Measurements from ENCODE around the gene MPL. TPM values are rescaled to one million over a fixed set of nuclear protein-coding genes. Genes with fewer than 3 reads are reported as not detected.
"Not testable (repeated sequence)": the region's sequence is repeated elsewhere in the genome, so short reads cannot be mapped to it uniquely, and the experiment has no call there.

The MPL gene
- total RNA-seq, 2 experiments from 2014 or later: not detected

GRCh38 chr1:43366179-43366578, 28.6 kb downstream of the MPL start:
- H3K4me1 Mint-ChIP-seq (ENCODE audit: low read depth): peaks cover 41% of the 10 kb centered on the region
- H3K27me3 Mint-ChIP-seq (ENCODE audit: low read depth): no peaks in the 10 kb centered on the region
- intact Hi-C loops (cut with micrococcal nuclease): loop anchor here (5.0 to 10.0 kb wide), 2 partner anchors 409 to 579 kb away; partner anchors contain the start of genes IPO13 and SLC2A1
- CTCF ChIA-PET: no interaction called here
- H3K36me3 Mint-ChIP-seq (ENCODE audit: low read depth): peaks cover 37% of the 10 kb centered on the region
- peak overlapping the region; percentile 57 for H3K27ac Mint-ChIP-seq
- no peaks in the 10 kb centered on the region for H3K9me3 Mint-ChIP-seq
- H3K4me3 Mint-ChIP-seq: peak overlapping the region; percentile 88
- DNase-seq: no peak

- Mint-ChIP-seq H3K36me3 (ENCODE audit: low read depth) (peaks cover 33% of the 10 kb centered on the region), H3K4me1 (ENCODE audit: low read depth) (peaks cover 39% of the 10 kb centered on the region), H3K27me3 (ENCODE audit: low read depth) (no peaks in the 10 kb centered on the region), H3K27ac (peak overlapping the region; percentile 87), H3K4me3 (peak overlapping the region; percentile 88), H3K9me3 (no peaks in the 10 kb centered on the region)
- DNase-seq: no peak
- intact Hi-C loops (cut with micrococcal nuclease): loop anchor here (5.0 to 10.0 kb wide), 2 partner anchors 409 to 578 kb away; partner anchors contain the start of genes IPO13 and SLC2A1
- CTCF ChIA-PET: no interaction called here
These were observed 29.0 kb downstream of the MPL start for GRCh38 chr1:43366601-43367025.

GRCh38 chr1:43367026-43367903, 29.6 kb downstream of the MPL start:
- peak; percentile 45 for DNase-seq
- Mint-ChIP-seq H3K27ac (peak overlapping the region; percentile 87), H3K27me3 (ENCODE audit: low read depth) (no peaks in the 10 kb centered on the region), H3K9me3 (no peaks in the 10 kb centered on the region), H3K36me3 (ENCODE audit: low read depth) (peaks cover 26% of the 10 kb centered on the region), H3K4me1 (ENCODE audit: low read depth) (peaks cover 36% of the 10 kb centered on the region), H3K4me3 (peak overlapping the region; percentile 88)
- CTCF ChIA-PET: interaction anchor here (1.4 to 2.1 kb wide), 3 partner anchors 9 to 19 kb away, joined by 4 to 12 read pairs (median 5); partner anchors contain the start of gene CDC20
- intact Hi-C loops (cut with micrococcal nuclease): loop anchor here (5.0 to 10.0 kb wide), 2 partner anchors 410 to 578 kb away; partner anchors contain the start of genes IPO13 and SLC2A1

GRCh38 chr1:43367904-43368645, 30.5 kb downstream of the MPL start, which contains the start of gene ELOVL1:
Gene ELOVL1 (minus strand): TSS chr1:43368011. CDS start chr1:43365609, 2,402 bp downstream.
- H3K9me3 Mint-ChIP-seq: no peaks in the 10 kb centered on the region
- peak; percentile 91 for DNase-seq
- peaks cover 35% of the 10 kb centered on the region for H3K4me1 Mint-ChIP-seq (ENCODE audit: low read depth)
- peak within 1 kb of the TSS; percentile 87 for H3K27ac Mint-ChIP-seq
- intact Hi-C loops (cut with micrococcal nuclease): loop anchor here (1.0 to 10.0 kb wide), 5 partner anchors 10 to 577 kb away; partner anchors contain the start of genes CDC20, IPO13, MED8 and SLC2A1
- no peaks in the 10 kb centered on the region for H3K27me3 Mint-ChIP-seq (ENCODE audit: low read depth)
- peaks cover 24% of the 10 kb centered on the region for H3K36me3 Mint-ChIP-seq (ENCODE audit: low read depth)
- CTCF ChIA-PET: interaction anchor here (1.3 to 2.1 kb wide), 4 partner anchors 9 to 141 kb away, joined by 4 to 12 read pairs (median 5); partner anchors contain the start of gene CDC20
- H3K4me3 Mint-ChIP-seq: peak within 1 kb of the TSS; percentile 88

GRCh38 chr1:43368646-43369020, 31.0 kb downstream of the MPL start:
- Mint-ChIP-seq H3K4me3 (peak overlapping the region; percentile 80), H3K27me3 (ENCODE audit: low read depth) (no peaks in the 10 kb centered on the region), H3K36me3 (ENCODE audit: low read depth) (peaks cover 22% of the 10 kb centered on the region), H3K4me1 (ENCODE audit: low read depth) (peaks cover 35% of the 10 kb centered on the region), H3K27ac (peak overlapping the region; percentile 87), H3K9me3 (no peaks in the 10 kb centered on the region)
- intact Hi-C loops (cut with micrococcal nuclease): loop anchor here (1.0 to 10.0 kb wide), 5 partner anchors 10 to 576 kb away; partner anchors contain the start of genes CDC20, IPO13, MED8 and SLC2A1
- DNase-seq: peak; percentile 22
- CTCF ChIA-PET: interaction anchor here (1.3 to 2.1 kb wide), 4 partner anchors 10 to 141 kb away, joined by 4 to 12 read pairs (median 5); partner anchors contain the start of gene CDC20

- H3K4me3 Mint-ChIP-seq; H3K27me3 Mint-ChIP-seq (ENCODE audit: low read depth); H3K9me3 Mint-ChIP-seq; CTCF ChIA-PET; DNase-seq; H3K27ac Mint-ChIP-seq: not testable (repeated sequence)
- Mint-ChIP-seq H3K4me1 (ENCODE audit: low read depth) (peaks cover 33% of the 10 kb centered on the region), H3K36me3 (ENCODE audit: low read depth) (peaks cover 17% of the 10 kb centered on the region)
- intact Hi-C loops (cut with micrococcal nuclease): loop anchor here (5.0 to 10.0 kb wide), 2 partner anchors 412 to 575 kb away; partner anchors contain the start of genes IPO13 and SLC2A1
These were observed 32.2 kb downstream of the MPL start for GRCh38 chr1:43369779-43370178.

GRCh38 chr1:43370564-43370963, 32.9 kb downstream of the MPL start:
- Mint-ChIP-seq H3K27me3 (ENCODE audit: low read depth) (no peaks in the 10 kb centered on the region), H3K9me3 (no peaks in the 10 kb centered on the region), H3K27ac (no peak overlapping the region), H3K4me1 (ENCODE audit: low read depth) (peaks cover 29% of the 10 kb centered on the region), H3K36me3 (ENCODE audit: low read depth) (peaks cover 16% of the 10 kb centered on the region), H3K4me3 (no peak overlapping the region)
- CTCF ChIA-PET: no interaction called here
- DNase-seq: no peak
- intact Hi-C loops (cut with micrococcal nuclease): no loop called here

GRCh38 chr1:43372172-43372571, 34.6 kb downstream of the MPL start:
- Mint-ChIP-seq H3K36me3 (ENCODE audit: low read depth) (peaks cover 11% of the 10 kb centered on the region), H3K4me1 (ENCODE audit: low read depth) (peaks cover 13% of the 10 kb centered on the region), H3K9me3 (no peaks in the 10 kb centered on the region), H3K4me3 (no peak overlapping the region), H3K27ac (no peak overlapping the region), H3K27me3 (ENCODE audit: low read depth) (no peaks in the 10 kb centered on the region)
- CTCF ChIA-PET: no interaction called here
- intact Hi-C loops (cut with micrococcal nuclease): no loop called here
- no peak for DNase-seq

GRCh38 chr1:43373066-43373940, 35.7 kb downstream of the MPL start:
- H3K4me3 Mint-ChIP-seq: no peak overlapping the region
- H3K36me3 Mint-ChIP-seq (ENCODE audit: low read depth): peaks cover 10% of the 10 kb centered on the region
- CTCF ChIA-PET: interaction anchor here (0.6 kb wide), 1 partner anchor 146 kb away, joined by 3 read pairs; no protein-coding TSS in a partner anchor
- intact Hi-C loops (cut with micrococcal nuclease): no loop called here
- H3K9me3 Mint-ChIP-seq: no peaks in the 10 kb centered on the region
- H3K27ac Mint-ChIP-seq: no peak overlapping the region
- H3K4me1 Mint-ChIP-seq (ENCODE audit: low read depth): peaks cover 11% of the 10 kb centered on the region
- no peak for DNase-seq
- no peaks in the 10 kb centered on the region for H3K27me3 Mint-ChIP-seq (ENCODE audit: low read depth)

GRCh38 chr1:43376723-43377235, 39.2 kb downstream of the MPL start:
- intact Hi-C loops (cut with micrococcal nuclease): no loop called here
- H3K36me3 Mint-ChIP-seq (ENCODE audit: low read depth): peaks cover 25% of the 10 kb centered on the region
- H3K9me3 Mint-ChIP-seq: no peaks in the 10 kb centered on the region
- CTCF ChIA-PET: interaction anchor here (1.1 kb wide), 1 partner anchor 150 kb away, joined by 4 read pairs; no protein-coding TSS in a partner anchor
- no peak overlapping the region for H3K27ac Mint-ChIP-seq
- H3K4me3 Mint-ChIP-seq: no peak overlapping the region
- no peaks in the 10 kb centered on the region for H3K4me1 Mint-ChIP-seq (ENCODE audit: low read depth)
- DNase-seq: no peak
- H3K27me3 Mint-ChIP-seq (ENCODE audit: low read depth): no peaks in the 10 kb centered on the region

GRCh38 chr1:43377831-43378230, 40.2 kb downstream of the MPL start:
- H3K27ac Mint-ChIP-seq: no peak overlapping the region
- intact Hi-C loops (cut with micrococcal nuclease): no loop called here
- CTCF ChIA-PET: interaction anchor here (1.5 kb wide), 1 partner anchor 9 kb away, joined by 5 read pairs; the partner anchor contains the start of gene ELOVL1

More at GRCh38 chr1:43377831-43378230, 40.2 kb downstream of the MPL start:
- no peaks in the 10 kb centered on the region for H3K9me3 Mint-ChIP-seq
- peaks cover 31% of the 10 kb centered on the region for H3K36me3 Mint-ChIP-seq (ENCODE audit: low read depth)
- DNase-seq: no peak
- no peaks in the 10 kb centered on the region for H3K4me1 Mint-ChIP-seq (ENCODE audit: low read depth)
- no peaks in the 10 kb centered on the region for H3K27me3 Mint-ChIP-seq (ENCODE audit: low read depth)
- H3K4me3 Mint-ChIP-seq: no peak overlapping the region
